T-helper 2 cell treated with Interferon-gamma antibody and Interleukin-4, amounts not matched to agents 100 ng/mL and 5 ng/mL, for 36 hours (primary cell): Measurements from ENCODE around the gene EEPD1. TPM values are rescaled to one million over a fixed set of nuclear protein-coding genes. Genes with fewer than 3 reads are reported as not detected.
"Not testable (repeated sequence)": the region's sequence is repeated elsewhere in the genome, so short reads cannot be mapped to it uniquely, and the experiment has no call there.

Source experiments
- intact Hi-C: fragments of 100-400 bp; cut with micrococcal nuclease; formaldehyde crosslinking; loops from one replicate; pipeline ENCODE4 v1.15.1; 2023
- total RNA-seq: library from RNA; stranded (reverse); gene quantifications from 2 replicates; pipeline ENCODE4 v1.2.3, GENCODE V29; 2022

Gene EEPD1
- total RNA-seq, 1 donor from 2014 or later = 11.5 TPM

- intact Hi-C loops = no loop called here
Observed at GRCh38 chr7:36214608-36215456, 61.8 kb downstream of the EEPD1 start.

DNA sequence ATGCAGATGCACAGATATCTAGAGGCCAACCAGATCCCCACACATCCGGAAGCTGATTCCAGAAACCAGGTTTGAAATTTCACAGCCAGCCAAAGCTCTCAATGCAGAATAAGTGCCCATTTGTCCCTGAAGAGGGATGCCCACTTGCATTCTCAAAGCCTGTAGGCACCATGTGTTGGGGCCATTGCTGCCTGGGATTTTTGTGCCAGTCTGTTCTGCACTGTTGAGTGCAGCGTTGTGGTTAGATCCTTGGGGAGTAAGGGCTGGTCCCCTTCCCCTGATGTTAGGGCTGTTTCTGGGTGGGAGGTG, 62.4 kb downstream of the EEPD1 start:
- intact Hi-C loops = no loop called here

DNA sequence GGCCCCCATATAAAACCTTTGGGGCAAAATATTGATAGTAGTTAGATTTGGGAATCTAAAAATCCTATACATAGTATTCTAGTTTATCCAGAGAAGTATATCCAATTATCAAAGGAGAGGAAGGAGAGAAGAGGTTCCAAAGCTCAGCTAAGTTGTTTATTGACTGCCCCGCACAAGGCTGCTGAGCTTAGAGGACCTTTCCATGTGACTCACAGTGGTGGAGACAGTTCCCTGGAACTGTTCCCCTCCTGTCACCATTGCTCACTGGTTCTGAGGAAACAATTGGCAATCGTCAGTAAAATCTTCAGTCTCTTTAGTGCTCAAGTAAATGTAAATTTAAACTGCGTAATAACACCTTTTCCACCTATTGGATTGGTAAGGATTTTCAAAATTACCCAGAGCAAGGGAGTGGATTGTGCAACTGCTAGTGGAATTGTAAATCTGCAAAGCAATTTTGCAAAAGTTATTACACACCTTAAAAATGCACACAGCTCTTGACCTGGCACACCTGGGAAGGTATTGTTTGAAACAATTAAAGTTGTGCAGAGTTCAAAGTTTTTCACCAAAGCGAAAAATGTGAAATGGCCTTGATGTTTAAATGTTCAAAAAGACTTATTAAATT, 63.1 kb downstream of the EEPD1 start:
- intact Hi-C loops = no loop called here

DNA sequence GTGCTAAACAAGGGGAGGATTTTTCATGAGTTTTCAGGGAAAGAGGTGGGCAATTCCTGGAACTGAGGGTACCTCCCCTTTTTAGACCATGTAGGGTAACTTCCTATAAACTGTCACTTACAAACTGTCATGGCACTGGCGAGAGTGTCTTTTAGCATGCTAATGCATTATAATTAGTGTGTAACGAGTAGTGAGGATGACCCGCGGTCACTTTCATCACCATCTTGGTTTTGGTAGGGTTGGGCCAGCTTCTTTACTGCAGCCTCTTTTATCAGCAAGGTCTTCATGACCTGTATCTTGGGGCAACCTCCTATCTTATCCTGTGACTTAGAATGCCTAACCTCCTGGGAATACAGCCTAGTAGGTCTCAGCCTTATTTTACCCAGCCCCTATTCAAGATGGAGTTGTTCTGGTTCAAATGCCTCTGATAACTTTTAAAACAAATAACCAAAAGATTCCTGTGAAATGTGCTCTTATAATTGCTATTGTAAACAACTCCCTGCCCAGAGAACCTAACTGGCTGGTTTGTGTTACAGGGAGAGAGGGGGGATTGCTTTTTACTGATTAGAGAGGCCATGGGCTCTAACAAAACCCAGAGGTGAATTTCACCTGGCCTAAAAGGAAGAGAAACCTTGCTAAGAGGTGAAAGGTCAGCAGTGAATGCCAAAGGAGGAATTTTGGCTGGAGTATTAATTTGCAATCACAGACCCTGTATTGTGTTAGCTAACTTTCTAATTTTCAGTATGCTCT, 64.3 kb downstream of the EEPD1 start:
- intact Hi-C loops = no loop called here

GRCh38 chr7:36217961-36218284, 64.9 kb downstream of the EEPD1 start:
- intact Hi-C loops = no loop called here

DNA sequence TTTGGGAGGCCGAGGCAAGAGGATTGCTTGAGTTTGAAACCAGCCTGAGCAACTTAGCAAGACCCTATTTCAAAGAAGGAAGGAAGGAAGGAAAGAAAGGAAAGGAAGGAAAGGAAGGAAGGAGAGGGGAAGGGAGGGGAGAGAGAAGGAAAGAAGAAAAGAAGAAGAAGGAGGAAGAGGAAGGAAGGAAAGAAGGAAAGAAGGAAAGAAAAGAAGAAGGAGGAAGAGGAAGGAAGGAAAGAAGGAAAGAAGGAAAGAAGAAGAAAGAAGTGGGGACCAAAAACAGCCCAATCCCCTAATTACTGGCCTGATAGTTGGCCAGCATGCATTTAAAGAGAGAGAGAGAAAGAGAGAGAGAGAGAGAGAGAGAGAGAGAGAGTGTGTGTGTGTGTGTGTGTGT, 66.4 kb downstream of the EEPD1 start:
- intact Hi-C loops = no loop called here

DNA sequence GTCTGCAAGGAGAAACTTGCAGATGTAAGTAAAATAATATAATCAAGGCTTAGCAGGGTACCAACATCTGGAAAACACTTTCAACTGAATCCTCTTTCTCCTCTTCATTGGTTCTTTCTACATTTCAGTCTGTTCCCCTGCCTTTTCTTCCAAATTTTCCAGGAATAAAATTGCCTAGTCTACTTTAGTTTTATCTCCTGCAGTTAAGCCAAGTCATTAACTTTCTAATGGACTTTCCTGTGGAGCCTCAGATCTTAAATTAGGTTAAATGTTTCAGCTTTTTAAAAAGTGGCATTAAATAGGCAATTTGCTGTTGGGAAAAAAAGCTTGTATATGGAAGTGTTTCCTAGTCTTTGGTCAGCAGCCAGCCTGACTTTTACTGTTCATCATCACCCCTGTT, 70.8 kb downstream of the EEPD1 start:
- intact Hi-C loops = no loop called here

- intact Hi-C loops = no loop called here
Observed at GRCh38 chr7:36224934-36225858, 72.1 kb downstream of the EEPD1 start.

DNA sequence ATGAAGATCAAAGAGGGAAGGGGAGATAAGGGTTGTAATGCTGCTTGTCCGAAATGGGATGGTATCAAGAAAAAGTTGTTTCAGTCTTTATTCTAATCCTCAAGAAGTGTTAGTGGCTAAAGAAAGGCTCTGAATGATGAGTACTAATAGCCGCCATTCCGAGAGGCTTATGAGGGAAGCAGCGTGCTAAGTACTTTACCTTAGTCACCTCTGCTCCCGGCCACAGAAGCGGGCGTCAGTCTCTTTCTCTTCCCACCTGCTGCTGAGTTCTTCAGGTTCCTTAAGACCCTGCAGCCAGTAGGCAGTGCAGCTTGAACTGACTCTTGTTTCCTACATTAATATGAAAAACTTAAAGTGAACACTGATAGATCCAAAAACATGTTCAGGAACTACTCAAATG, 73.1 kb downstream of the EEPD1 start:
- intact Hi-C loops = no loop called here

DNA sequence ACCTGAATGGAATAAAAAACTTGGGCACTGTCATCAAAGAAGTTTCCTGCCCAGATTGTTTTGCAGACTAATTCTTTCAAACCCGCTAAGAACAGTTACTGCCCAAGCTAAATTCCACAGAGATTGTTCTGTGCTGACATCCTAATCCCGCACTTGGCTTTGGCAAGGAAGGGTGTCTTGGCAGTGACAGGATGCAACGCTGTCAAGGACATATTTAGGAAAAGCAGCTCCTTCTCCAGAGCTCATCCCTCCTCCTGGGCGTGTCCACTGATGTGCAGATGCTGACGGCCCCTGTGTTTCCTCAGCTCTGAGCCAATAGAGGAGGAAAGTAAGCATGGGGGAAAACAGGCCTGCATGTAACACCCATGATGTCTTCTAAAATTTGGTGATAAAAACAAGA, 74.2 kb downstream of the EEPD1 start:
- intact Hi-C loops = no loop called here

- intact Hi-C loops = no loop called here
Observed at GRCh38 chr7:36228039-36228438, 75.0 kb downstream of the EEPD1 start.

- intact Hi-C loops = no loop called here
Observed at GRCh38 chr7:36231406-36231805, 78.4 kb downstream of the EEPD1 start.

DNA sequence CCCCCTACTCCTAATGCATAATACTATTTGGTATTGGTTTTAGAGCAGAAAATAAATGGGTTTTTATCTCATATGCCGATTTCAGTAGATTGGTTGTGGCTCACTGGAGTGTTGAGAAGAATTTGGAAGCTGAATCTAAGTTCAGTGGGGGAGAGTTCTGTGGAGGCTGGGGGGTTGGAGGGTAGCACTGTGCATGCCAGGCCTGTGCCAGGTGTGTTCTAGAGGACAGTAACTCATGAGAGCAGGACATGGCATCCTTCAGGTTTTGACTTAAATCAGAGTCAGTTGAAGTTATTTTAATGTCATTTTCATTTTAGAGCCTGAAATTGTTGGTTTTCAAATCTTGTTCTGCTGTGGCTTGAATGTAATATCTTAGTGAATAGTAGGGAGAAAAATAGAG, 79.5 kb downstream of the EEPD1 start:
- intact Hi-C loops = no loop called here

- intact Hi-C loops = no loop called here
Observed at GRCh38 chr7:36232971-36233550, 80.0 kb downstream of the EEPD1 start.

GRCh38 chr7:36236073-36236472, 83.0 kb downstream of the EEPD1 start:
- intact Hi-C loops = no loop called here

GRCh38 chr7:36238138-36238537, 85.1 kb downstream of the EEPD1 start:
- intact Hi-C loops = no loop called here

DNA sequence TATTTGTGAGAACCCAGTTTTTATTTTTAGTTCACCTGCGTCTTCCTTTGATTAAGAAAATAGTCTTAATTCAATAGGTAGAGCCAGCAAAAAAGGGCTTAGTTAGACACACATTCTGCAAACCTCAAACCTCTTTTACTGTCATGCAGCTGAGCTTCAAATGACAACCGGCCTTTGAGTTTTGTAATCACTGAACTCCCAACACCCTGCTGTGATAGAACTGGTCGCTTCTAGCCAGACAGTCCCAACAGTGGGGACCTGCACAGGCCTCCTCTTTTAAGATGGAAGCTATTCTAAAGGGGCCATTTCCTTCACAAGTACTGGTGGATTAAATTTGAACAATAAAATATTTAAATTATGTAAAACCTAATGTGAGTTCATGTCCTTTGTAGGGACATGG, 90.3 kb downstream of the EEPD1 start:
- intact Hi-C loops = not testable (repeated sequence)

DNA sequence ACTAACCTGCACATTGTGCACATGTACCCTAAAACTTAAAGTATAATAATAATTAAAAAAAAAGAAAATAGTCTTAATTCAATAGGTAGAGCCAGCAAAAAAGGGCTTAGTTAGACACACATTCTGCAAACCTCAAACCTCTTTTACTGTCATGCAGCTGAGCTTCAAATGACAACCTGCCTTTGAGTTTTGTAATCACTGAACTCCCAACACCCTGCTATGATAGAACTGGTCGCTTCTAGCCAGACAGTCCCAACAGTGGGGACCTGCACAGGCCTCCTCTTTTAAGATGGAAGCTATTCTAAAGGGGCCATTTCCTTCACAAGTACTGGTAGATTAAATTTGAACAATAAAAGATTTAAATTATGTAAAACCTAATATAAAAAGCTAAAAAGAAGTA, 90.9 kb downstream of the EEPD1 start:
- intact Hi-C loops = not testable (repeated sequence)

- intact Hi-C loops = no loop called here
Observed at GRCh38 chr7:36244429-36244828, 91.4 kb downstream of the EEPD1 start.

- intact Hi-C loops = no loop called here
Observed at GRCh38 chr7:36245684-36246299, 92.7 kb downstream of the EEPD1 start.

- intact Hi-C loops = no loop called here
Observed at GRCh38 chr7:36249091-36249490, 96.0 kb downstream of the EEPD1 start.
